Measurements from ENCODE around the gene NUAK2.

The NUAK2 gene

DNA sequence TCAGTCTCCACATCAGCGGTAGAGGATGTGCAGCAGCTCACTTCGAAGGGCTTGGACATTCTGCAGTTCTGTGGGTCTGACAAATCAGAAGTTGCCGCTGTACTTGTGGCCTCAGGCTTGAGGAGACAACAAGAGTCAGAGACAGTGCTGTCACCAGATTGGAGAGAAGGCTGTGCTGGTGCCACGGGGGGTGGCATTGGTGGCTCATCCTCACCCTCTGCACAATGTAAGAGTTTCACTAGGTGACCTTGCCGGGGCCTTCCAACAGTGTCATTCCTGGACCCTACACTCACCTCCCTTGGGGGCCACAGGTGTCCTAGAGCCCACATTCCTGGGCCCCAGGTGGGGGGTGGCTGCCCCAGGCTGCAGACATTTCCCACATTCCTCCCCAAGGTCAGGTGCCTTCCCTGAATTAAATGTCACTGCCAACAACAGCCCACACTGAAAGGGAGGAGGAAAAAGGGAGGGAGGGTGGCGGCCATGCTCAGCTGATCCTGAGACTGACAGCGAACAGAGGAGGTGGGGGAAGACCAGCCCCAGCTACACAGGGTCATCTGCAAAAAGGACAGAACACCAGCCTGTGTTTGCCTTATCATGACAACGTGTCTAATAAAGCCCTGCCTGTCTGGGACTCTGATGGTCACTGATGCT, 47.4 kb downstream of the NUAK2 start:
- no peak for DNase-seq (ENCODE audit: low spot score)

GRCh38 chr1:205273551-205273982, 48.0 kb downstream of the NUAK2 start:
- peak; percentile 79 for DNase-seq (ENCODE audit: low spot score)

- DNase-seq (ENCODE audit: low spot score) = no peak
These were observed 49.0 kb downstream of the NUAK2 start for GRCh38 chr1:205272536-205272935.

GRCh38 chr1:205271745-205272144, 49.8 kb downstream of the NUAK2 start:
- no peak for DNase-seq (ENCODE audit: low spot score)

DNA sequence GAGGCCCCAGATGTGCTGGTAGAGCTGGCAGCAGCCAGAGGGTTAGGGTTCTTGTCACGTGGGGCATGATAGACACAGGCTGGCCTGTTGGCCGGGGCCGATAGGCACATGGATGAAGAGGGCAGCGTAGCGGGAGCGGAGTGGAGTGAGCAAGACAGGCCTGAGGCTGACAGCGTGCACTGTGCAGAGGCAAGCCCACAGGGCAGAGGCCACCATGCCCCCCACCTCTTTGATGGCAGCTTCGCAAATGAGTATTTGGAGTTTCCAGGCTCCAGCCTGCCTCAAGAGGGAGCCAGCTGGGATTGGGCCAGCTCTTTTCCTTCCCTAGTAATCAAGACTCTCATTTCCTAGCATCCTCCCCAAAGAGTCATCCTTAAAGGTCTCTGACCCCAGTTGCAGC, 50.3 kb downstream of the NUAK2 start:
- DNase-seq (ENCODE audit: low spot score) = no peak

DNA sequence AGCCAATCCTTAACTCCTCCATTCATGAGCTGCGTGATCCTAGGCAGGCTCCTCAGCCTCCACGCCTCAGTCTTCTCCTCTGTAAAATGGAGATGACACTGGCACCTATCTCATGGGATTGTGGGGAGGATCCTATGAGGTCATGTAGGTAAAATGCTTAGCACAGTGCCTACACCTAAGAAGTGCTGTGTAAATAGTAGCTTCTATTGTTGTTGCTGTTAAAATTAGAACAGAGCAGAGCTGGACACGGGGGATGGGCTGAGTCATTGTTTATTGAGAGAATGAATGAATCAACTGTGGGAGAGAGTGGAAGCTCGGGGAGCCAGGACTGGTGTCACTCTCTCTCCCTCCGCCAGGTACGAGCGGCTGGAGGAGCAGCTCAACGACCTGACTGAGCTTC, 50.8 kb downstream of the NUAK2 start:
- peak; percentile 85 for DNase-seq (ENCODE audit: low spot score)

GRCh38 chr1:205270271-205270670, 51.3 kb downstream of the NUAK2 start:
- DNase-seq (ENCODE audit: low spot score) = no peak

DNA sequence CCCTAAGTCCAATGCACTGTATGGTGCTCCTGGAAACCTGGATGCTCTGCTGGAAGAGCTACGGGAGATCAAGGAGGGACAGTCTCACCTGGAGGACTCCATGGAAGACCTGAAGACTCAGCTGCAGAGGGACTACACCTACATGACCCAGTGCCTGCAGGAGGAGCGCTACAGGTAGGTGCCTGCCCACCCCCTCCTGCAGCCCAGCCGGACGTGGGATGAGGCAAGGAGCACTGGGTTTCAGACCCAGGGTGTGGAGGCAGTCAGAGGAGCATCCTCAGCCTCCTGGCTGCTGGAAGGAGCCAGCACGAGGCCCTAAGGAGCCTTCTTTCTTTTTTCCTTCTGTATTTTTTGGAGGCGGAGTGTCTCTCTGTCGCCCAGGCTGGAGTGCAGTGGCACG, 51.8 kb downstream of the NUAK2 start:
- DNase-seq (ENCODE audit: low spot score) = no peak

- no peak for DNase-seq (ENCODE audit: low spot score)
These were observed 52.5 kb downstream of the NUAK2 start for GRCh38 chr1:205268846-205269680.

DNA sequence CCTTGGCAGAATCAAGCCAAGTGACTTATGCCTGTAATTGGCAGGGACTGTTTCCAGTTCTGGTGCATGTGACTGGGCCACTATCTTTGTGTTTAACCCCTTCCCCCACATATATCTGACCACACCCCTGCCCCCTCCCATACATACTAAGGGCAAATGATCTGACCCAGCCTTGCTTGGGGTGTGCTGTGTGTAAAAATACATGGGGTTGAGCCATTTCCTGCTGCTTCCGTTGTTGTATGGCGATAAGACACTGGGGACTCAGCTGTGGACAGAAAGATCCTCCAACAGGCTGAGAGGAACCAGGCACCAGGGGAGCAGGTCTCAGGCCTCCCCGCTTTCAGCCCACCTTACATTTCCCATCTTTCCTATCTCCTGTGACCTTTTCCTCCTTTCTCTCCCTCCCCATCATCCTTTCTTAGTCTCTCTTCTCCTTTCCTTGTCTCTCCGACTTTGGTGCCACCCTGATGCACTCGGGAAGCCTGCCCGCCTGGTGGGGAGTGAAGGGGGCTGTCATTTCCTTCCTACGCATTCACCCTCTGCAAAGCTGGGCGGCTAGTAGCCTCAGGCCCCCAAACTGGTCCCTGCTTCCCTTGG, 54.1 kb downstream of the NUAK2 start:
- no peak for DNase-seq (ENCODE audit: low spot score)

- DNase-seq (ENCODE audit: low spot score) = no peak
These were observed 54.8 kb downstream of the NUAK2 start for GRCh38 chr1:205266611-205267305.

DNA sequence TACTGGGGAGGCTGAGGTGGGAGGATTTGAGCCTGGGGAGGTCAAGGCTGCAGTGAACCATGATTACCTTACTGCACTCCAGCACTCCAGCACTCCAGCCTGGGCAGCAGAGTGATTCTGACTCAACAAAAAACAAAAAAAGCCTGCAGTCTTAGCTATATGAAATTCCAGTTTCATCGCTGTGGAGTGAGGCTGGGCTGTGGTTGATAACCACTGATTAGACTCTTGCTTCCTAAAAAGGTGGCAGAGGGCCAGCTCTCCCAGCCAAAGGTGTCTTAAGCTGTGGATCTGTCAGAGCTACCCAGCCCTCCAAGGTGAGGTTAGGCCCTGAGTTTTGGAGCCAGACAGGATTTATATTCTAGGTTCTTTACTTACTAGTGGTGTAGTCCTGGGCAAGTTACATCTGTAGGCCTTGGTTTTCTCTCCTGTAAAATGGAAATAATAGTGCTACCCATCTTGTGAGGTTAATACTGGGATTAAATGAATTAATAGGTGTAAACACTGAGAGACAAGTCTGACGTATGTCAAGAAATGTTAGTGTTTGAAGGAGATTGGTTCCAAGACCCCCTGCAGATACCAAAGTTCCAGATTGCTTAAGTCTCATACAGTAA, 57.9 kb downstream of the NUAK2 start:
- DNase-seq (ENCODE audit: low spot score) = no peak

DNA sequence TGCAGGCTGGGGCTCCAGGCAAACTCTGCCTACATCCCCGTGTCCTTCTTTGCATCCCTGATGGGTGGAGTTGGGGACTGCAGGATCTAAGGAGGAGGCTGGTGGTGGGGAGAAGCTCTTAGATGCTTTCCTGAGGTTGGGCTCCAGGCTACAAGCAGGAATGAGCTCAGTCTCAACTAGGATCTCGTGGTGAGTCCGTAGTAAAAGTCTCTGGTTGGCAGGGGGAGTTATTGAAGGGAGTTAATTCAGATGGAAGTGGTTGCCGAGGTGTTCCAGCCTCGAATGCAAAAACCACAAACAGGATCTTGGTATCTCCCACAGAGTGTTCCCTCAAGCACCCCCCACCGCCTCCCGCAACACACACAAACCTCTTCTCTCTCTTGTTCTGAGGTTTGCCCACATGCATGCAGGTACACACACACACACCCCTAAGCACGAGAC, 58.8 kb downstream of the NUAK2 start:
- no peak for DNase-seq (ENCODE audit: low spot score)

DNA sequence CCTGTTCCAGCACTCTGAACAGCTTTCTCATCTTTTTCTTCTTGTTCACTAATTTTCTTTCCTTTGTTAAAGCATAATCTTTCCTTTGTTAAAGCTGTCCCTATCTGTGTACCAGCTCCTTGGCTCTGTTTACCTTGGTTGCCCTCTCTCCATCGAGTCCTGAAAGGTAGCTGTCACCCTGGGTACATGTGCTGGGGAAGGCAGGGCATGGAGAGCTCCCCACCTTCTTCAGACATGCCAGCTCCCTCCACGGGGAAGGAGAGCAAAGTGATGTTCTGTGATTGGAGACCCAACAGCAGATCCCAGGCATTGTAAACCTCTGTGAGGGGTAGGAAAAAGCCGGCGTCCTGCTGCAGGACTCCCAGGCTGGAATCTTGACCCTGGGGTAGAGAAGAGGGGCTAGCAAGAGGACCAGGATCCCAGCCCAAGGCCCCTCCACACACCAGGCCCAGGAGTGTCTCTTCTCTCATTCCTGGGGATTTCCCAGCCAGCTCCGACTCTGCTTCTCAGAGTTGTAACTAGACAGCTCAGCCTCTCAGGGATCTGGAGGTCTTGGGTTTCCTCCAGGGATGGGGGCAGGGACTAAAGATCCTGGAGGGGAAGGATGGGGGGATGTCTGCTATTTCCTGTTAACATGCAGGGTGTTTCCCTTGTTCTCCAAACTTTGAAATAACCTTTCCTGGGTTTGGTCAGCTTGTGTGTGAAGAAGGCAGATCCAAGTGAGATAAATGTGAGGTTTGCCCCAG, 59.4 kb downstream of the NUAK2 start:
- no peak for DNase-seq (ENCODE audit: low spot score)

GRCh38 chr1:205260948-205261732, 60.4 kb downstream of the NUAK2 start:
- DNase-seq (ENCODE audit: low spot score) = no peak

- no peak for DNase-seq (ENCODE audit: low spot score)
These were observed 61.5 kb downstream of the NUAK2 start for GRCh38 chr1:205259998-205260397.

DNA sequence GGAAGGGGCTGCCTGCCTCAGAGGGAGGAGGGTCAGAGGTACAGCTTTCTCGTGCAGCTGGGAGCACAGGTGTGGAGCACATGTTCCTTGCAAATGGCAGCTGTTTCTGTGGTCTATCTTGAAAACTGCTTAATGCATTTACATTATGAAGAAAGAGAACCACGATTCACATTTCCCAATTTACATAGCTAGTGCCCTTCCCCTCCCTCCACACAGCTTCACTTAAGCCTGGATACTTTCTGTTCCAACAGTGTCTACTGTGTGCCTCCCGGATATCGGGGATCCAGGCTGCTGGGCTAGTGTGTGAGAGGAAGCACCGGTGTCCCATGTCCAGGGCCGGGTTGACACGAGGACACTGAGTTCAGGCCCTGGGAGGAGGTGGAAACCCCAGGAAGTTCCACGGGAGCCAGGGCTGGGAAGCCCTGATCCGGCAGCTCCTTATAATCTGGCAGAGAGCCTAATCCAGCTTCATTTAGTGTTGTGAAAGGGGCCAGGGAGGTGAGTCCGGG, 62.2 kb downstream of the NUAK2 start:
- DNase-seq (ENCODE audit: low spot score) = no peak

GRCh38 chr1:205258719-205259118, 62.8 kb downstream of the NUAK2 start:
- DNase-seq (ENCODE audit: low spot score) = no peak

GRCh38 chr1:205258261-205258691, 63.3 kb downstream of the NUAK2 start:
- peak; percentile 58 for DNase-seq (ENCODE audit: low spot score)

GRCh38 chr1:205257735-205258134, 63.8 kb downstream of the NUAK2 start:
- DNase-seq (ENCODE audit: low spot score) = no peak

Data from SW480 (cell line).